ENCODE results near the gene NAV1.

DNA sequence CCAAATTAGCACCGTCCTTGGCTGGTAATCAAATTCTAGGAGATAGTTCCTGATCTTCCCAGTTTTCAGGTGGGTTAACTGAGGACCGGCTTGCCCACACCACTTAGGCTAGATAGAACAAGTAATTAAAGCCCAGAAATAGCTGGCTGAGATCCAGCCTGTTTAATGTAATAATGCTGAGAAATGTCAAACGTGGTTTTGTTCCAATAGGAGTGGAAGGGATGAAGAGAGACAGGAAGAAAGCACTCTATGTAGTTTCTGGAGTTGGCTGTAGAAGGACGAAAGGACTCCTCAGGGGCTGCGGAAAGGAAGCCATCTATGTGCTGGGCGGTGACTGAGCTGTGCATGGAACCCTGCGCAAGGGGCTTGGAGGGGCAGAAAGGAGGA, 18.6 kb downstream of the NAV1 start:
- TF ChIP-seq EZH2phosphoT487 (IDR thresholded peaks at IDR 0.05; ENCODE audit: insufficient read depth, low read depth) (no peak), EZH2 (IDR thresholded peaks at IDR 0.05; ENCODE audit: insufficient read depth, poor library complexity, severe bottlenecking) (no peak)
